LoVo (cell line): ENCODE results near the gene TBC1D5.

Source experiments
- DNase-seq: peaks from one replicate; pipeline ENCODE4 v3.0.0-alpha.2; 2016; ENCODE audit warnings: low spot score

The TBC1D5 gene

DNA sequence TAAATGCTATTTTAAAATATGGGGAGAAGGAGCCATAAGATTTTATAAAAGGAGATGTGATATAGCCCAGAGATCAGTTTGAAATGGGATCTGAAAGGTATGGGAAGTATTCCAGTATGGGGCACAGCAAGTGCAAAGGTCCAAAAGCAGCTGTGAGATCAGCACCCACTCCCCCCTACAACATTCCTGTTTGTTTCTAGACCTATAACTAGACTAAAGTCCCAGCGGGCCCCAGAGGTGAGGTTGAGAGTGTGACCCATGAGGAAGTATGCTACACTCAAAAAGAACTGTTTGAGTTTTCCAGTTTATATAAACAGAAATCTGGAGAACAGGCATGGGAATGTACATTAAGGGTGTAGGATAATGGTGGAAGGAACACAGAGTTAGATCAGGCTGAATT is 152.5 kb downstream of the TBC1D5 start:
- DNase-seq = no peak

DNA sequence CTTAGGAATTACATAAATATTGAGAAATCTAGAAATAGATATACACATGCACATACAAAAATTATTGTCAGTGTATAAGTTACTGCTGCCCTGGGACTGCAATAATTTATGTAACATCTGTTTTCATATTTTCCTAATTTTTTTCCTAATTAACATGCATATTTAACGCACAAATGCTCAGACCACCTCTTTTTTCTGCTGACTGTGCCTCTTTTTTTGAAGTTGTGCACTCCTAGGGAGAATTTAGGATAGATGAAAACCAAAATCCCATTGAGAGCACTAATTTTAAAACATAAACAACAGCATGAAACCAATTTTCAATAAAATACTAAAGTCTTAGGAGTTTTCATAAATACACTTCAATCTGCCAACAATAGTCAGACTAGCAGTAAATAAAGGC is 154.0 kb downstream of the TBC1D5 start:
- DNase-seq = no peak

- DNase-seq = no peak
These were observed 156.8 kb downstream of the TBC1D5 start for GRCh38 chr3:17585394-17586325.

DNA sequence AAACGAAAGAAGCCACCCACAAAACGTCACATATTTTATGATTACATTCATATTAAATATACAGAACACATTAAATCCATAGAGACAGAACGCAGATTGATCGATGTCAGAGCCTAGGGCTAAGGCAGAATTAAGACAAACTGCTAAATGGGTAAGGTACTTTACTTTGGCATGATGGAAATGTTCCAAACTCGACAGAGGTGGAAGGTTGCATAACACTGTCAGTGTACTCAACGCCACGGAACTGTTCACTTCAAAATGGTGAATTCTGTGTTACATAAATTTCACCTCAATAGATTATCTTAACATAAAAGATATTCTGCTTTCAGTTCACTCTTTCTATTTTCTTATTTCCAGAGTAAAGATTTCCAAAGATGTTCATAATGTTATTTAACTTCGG is 158.4 kb downstream of the TBC1D5 start:
- no peak for DNase-seq

DNA sequence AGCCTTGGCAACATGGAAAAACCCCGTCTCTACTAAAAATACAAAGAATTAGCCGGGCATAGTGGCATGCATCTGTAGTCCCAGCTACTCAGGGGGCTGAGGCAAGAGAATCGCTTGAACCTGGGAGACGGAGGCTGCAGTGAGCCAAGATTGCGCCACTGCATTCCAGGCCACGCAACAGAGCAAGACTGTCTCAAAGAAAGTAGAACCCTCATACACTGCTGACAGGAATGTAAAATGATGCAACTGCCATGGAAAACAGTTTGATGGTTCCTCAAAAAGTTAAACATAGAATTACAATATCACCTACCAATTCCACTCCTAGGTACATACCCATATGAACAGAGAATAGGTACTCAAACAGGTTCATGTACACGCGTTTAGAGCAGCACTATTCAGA is 158.9 kb downstream of the TBC1D5 start:
- no peak for DNase-seq

- no peak for DNase-seq
These were observed 160.9 kb downstream of the TBC1D5 start for GRCh38 chr3:17581421-17582080.

DNA sequence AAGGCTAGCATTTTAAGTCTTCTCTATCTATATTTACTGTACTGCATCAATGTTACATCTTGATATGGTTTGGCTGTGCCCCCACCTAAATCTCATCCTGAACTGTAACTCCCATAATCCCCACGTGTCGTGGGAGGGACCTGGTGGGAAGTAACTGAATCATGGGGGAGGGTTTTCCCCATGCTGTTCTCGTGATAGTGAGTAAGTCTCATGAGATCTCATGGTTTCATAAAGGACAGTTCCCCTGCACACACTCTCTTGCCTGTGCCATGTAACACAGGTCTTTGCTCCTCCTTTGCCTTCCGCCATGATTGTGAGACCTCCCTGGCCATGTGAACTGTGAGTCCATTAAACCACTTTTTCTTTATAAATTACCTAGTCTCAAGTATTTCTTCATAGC is 161.5 kb downstream of the TBC1D5 start:
- DNase-seq = no peak

DNA sequence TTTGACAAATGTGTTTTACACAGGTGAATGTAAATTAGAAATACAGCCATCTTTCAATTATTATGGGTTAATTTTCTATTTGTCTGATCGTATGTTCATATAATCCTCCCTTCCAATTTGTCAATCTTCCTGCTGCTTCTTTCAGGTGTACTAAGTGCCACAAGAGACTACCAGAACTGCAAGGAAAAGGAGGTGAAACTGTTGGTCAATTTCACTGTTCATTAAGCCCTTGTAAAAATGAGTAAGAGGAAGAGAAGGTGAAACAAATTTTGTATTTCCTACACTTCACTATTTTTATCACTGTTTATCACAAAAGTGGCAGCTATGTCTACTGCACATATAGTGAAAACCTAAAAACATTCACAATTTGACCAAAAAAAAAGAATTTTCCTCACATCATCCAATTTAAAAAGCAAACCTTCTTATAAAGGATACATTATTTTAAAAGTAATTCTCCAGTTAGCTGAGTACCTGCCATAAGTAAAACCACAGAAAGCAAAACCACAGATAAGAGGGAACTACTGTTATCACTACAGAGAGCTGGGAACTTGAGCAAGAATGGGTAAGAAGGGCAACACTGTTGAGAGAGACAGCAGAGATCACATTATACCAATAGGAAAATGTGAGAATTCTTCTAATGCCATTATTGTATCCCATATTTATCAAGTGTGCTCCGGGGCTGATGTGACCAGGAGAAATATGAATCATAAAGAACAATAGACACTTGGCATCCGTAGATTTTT is 163.0 kb downstream of the TBC1D5 start:
- no peak for DNase-seq

DNA sequence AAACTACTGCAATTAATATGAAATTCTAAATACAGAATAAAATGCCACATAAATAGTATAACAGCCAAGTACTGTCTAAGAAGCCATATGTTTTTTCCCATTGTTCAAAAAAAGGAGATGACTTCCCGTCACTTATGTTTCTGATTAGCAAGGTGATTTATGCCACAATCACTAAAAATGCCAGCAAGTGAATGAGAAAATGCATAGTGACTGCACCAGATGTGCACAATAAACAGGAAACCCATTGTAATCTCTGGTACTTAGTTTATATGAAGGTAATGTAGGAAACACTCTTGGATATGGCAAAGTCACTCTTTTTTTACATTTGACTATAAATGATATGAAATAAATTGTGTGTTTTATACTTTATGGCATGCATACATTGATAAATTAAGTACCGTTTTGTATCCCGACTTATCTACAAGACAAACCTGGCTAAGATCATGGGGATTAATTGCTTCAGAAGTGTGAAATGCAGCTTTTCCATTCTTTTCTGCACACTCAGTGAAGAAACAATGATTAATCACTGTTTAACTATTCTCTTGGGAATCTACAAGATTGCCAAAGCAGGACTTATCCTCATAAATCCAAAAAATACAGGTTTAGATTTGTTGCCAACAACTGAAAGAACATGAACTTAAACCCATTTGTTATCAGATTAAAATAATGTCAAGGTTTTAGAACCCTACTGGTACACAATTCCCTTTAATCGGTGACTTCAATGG is 164.5 kb downstream of the TBC1D5 start:
- no peak for DNase-seq

DNA sequence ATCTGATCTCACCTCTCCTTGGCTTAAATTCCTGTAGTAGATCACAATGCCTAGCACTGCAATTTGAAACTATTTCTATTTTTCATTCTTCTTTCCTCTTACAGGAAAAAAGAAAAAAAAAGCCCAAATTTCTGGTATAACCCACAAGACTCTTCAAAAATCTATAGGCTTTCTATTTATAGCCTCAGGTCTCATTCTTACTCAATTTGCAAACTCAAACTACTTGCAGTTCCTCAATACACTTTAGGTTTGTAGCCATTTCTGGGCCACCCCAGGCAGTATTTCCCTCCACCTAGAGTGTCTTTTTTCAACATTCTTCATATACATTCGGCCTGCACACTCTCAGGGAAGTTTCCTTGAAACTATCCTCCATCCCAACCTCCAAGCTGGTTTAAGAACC is 169.0 kb downstream of the TBC1D5 start:
- no peak for DNase-seq

- no peak for DNase-seq
These were observed 170.7 kb downstream of the TBC1D5 start for GRCh38 chr3:17571686-17572085.

GRCh38 chr3:17562845-17563244 is 179.6 kb downstream of the TBC1D5 start:
- no peak for DNase-seq

DNA sequence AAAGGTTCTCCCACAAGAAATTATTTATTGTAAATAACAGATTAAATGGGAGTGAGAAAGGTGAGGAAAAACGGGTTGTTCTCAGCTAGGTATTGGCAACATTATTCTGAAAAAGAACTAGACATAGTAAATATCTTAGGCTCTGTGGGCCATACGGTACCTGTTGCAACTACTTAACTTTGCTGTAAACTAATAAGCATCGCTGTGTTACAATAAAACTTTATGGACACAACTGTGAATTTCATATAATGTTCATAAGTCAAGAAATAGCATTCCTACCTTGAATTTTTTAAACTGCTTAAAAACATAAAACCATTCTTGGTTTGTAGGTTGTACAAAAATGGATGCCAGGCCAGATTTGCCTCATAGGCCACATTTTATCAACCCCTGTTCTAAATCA is 183.9 kb downstream of the TBC1D5 start:
- no peak for DNase-seq

DNA sequence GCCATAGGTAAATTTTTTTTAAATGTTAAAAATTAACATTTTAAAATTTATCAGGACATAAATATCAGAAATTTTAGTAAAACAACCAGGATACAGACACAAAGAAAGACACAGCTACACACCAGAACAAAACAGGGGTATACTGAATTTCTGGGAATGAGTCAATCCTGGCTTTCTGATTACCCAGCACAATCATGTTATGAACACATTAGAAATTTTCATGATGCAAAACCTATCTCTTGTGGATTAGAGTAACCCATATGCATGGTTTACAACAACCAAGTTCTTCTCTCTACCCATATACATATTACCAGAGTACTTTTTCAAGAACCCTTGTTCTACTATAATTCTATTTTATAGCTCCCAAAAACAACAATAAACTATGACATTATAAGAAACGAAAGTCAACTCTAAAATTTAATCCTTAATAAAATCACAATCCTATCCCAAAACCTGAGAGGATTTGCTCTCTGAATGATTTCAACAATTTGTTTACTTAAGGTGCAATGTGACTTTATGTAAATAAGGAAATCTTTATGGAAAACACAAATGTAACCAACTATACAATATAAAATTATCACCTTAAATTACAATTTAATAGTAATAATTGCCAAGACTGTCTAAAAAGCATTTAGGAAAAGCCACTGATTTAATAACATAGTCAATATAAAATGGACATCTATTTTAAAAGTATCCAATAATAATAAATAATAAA is 184.5 kb downstream of the TBC1D5 start:
- no peak for DNase-seq

DNA sequence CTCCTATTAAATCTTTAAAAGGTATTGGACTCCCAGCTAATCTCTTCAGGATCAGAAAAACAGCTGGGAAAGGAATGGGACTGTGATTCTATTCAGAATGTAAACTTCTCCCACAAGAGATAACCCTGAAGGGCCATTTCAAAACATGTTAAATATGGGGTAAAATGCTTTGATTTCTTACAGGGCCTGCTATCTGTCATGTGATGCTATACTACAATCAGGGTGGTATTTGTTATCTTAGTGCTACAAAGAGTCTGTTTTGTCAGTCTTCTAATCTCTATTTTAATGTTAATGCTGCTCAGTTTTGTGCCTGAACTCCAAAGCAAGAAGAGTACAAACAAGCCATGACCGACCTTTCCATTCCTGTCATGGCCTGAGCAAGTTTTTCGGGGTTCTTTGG is 186.9 kb downstream of the TBC1D5 start:
- DNase-seq = no peak

DNA sequence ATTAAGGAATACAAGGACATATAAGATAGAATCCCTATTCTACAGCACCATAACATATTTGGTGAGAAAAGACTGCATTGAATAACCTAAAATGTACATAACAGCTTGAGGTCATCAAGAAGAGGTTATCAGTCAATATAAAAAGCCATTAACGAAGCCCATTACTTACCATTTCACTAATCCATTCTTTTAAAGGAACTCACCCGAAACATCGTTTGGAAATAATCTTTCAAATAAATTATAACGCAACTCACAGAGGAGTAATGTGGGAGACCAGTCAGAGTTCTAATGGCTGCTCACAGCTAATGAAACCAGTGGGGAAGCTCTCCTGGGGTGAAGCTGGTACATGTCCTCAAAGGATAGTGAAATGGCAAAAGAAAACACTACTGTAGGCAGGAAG is 188.4 kb downstream of the TBC1D5 start:
- DNase-seq = no peak

DNA sequence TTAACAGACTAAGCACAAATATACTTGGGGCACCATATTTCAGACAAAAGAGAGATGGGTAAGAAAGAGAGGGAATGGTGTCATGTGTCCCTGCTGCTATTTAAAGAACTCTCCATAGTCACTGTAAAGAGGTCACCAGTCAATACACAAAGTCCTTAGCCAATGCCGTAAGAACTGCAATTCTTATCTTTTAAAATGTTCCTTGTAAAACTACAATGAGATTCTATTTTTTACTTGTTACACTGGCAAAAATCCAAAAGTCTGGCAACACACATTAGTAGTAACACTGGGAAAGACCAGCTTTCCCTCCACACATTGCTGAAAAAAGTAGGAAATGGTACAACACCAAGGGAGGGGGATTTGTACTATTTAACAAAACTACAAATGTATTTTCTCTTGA is 189.4 kb downstream of the TBC1D5 start:
- DNase-seq = no peak

DNA sequence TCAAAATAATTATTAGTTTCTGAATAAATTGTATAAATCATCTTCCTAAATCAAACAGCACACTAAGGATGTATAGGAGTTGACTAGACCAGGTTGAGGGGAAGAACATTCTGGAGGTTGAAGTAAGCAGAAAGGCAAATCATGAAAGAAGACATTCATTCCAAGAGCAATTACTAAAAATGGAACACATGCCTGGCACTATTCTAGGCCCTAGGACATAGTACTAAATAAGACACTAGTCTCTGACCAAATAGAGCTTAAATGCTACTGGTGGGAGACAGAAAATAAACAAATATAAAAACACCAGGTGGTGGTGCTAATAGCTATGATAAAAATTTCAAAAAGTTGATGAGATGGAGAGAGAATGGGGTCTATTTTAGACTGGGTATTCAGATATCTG is 190.1 kb downstream of the TBC1D5 start:
- DNase-seq = no peak

- DNase-seq = no peak
These were observed 190.5 kb downstream of the TBC1D5 start for GRCh38 chr3:17551895-17552294.

- DNase-seq = no peak
These were observed 191.1 kb downstream of the TBC1D5 start for GRCh38 chr3:17551333-17551732.

- no peak for DNase-seq
These were observed 191.8 kb downstream of the TBC1D5 start for GRCh38 chr3:17550624-17551023.
